MM.1S (cell line): ENCODE results near the gene RNASEL.

ENCODE experiments used
- DNase-seq: peaks from one replicate; pipeline ENCODE4 v3.0.0-alpha.2; 2015
- H2AFZ ChIP-seq: fragments of 300-600 bp; sonication (generic); 2 replicates; pipeline ENCODE4 v1.6.0; 2016; ENCODE audit warnings: antibody characterized with exemption, low read length
- H3F3A ChIP-seq: fragments of 300-600 bp; sonication (generic); 2 replicates; pipeline ENCODE4 v1.6.1; 2016; ENCODE audit warnings: mild to moderate bottlenecking, antibody characterized with exemption, low read length, moderate library complexity, mixed read lengths; ENCODE audit not compliant: insufficient read depth
- H3K27ac ChIP-seq: fragments of 300-600 bp; sonication (generic); 2 replicates; pipeline ENCODE4 v1.5.1; 2016; ENCODE audit warnings: mild to moderate bottlenecking, low read length
- H3K27me3 ChIP-seq: fragments of 300-600 bp; sonication (generic); replicated peaks from 2 replicates; pipeline ENCODE4 v1.6.0; 2016; ENCODE audit warnings: low read length; ENCODE audit not compliant: insufficient read depth
- H3K36me3 ChIP-seq: fragments of 300-600 bp; sonication (generic); replicated peaks from 2 replicates; pipeline ENCODE4 v1.6.1; 2016; ENCODE audit warnings: mild to moderate bottlenecking, low read length, mixed read lengths; ENCODE audit not compliant: insufficient read depth
- H3K4me1 ChIP-seq: fragments of 300-600 bp; sonication (generic); 2 replicates; pipeline ENCODE4 v1.6.1; 2016; ENCODE audit warnings: low read length, mixed read lengths
- H3K4me2 ChIP-seq: fragments of 300-600 bp; sonication (generic); 2 replicates; pipeline ENCODE4 v1.6.0; 2016; ENCODE audit warnings: low read depth, low read length
- H3K4me3 ChIP-seq: fragments of 300-600 bp; sonication (generic); 2 replicates; pipeline ENCODE4 v1.5.1; 2016; ENCODE audit warnings: low read length, mixed read lengths
- H3K79me2 ChIP-seq: fragments of 300-600 bp; sonication (generic); 2 replicates; pipeline ENCODE4 v1.6.1; 2016; ENCODE audit warnings: mixed run types, low read length, mixed read lengths
- H3K9ac ChIP-seq: fragments of 300-600 bp; sonication (generic); 2 replicates; pipeline ENCODE4 v1.6.1; 2016; ENCODE audit warnings: low read length, mixed read lengths
- H3K9me2 ChIP-seq: fragments of 300-600 bp; sonication (generic); replicated peaks from 2 replicates; pipeline ENCODE4 v1.6.1; 2016; ENCODE audit warnings: mild to moderate bottlenecking, low read length, mixed read lengths; ENCODE audit not compliant: insufficient read depth
- H3K9me3 ChIP-seq: fragments of 300-600 bp; sonication (generic); replicated peaks from 2 replicates; pipeline ENCODE4 v1.6.1; 2016; ENCODE audit warnings: mild to moderate bottlenecking, low read length, mixed read lengths; ENCODE audit not compliant: insufficient read depth
- H4K20me1 ChIP-seq: fragments of 300-600 bp; sonication (generic); 2 replicates; pipeline ENCODE4 v1.6.1; 2016; ENCODE audit warnings: mild to moderate bottlenecking, low read length, moderate library complexity, mixed read lengths; ENCODE audit not compliant: insufficient read depth
- CTCF ChIP-seq: fragments of 300-600 bp; sonication (generic); IDR thresholded peaks from 2 replicates; pipeline ENCODE4 v1.5.1; 2016; ENCODE audit warnings: antibody characterized with exemption, low read length, mixed read lengths
- EZH2 ChIP-seq: fragments of 300-600 bp; sonication (generic); optimal IDR thresholded peaks from 2 replicates; pipeline ENCODE3; 2017; ENCODE audit warnings: low read depth, mild to moderate bottlenecking, antibody characterized with exemption, low read length, mixed read lengths
- EZH2phosphoT487 ChIP-seq: fragments of 300-600 bp; sonication (generic); IDR thresholded peaks from 2 replicates; pipeline ENCODE4 v1.6.1; 2018; ENCODE audit warnings: antibody characterized with exemption, low read length

RNASEL gene

GRCh38 chr1:182575540-182576149 lies 13.4 kb downstream of the RNASEL start:
- Histone ChIP-seq H3K27me3 (no peaks in the 10 kb centered on the region), H3F3A (no peaks in the 10 kb centered on the region), H3K9me2 (no peaks in the 10 kb centered on the region), H3K9ac (no peak overlapping the region), H2AFZ (no peak overlapping the region), H3K4me1 (no peaks in the 10 kb centered on the region), H4K20me1 (no peaks in the 10 kb centered on the region), H3K4me3 (no peak overlapping the region), H3K27ac (no peak overlapping the region), H3K4me2 (no peak overlapping the region), H3K36me3 (0 out of 2 replicates have a peak, but pooled peaks cover 3% of the 10 kb centered on the region), H3K9me3 (no peaks in the 10 kb centered on the region), H3K79me2 (no peaks in the 10 kb centered on the region)
- no peak for DNase-seq
- no peak for TF ChIP-seq CTCF
- no peak for TF ChIP-seq EZH2phosphoT487
- TF ChIP-seq EZH2: no peak

- H3K79me2 ChIP-seq: no peaks in the 10 kb centered on the region
- H2AFZ ChIP-seq: no peak overlapping the region
- H3K4me2 ChIP-seq: no peak overlapping the region
- no peaks in the 10 kb centered on the region for H3F3A ChIP-seq
- H4K20me1 ChIP-seq: no peaks in the 10 kb centered on the region
- no peak overlapping the region for H3K27ac ChIP-seq
- H3K9ac ChIP-seq: no peak overlapping the region
- no peak overlapping the region for H3K4me3 ChIP-seq
- TF ChIP-seq EZH2: no peak
- no peak for TF ChIP-seq CTCF
- no peak for TF ChIP-seq EZH2phosphoT487
- no peaks in the 10 kb centered on the region for H3K9me3 ChIP-seq
- no peak for DNase-seq
- no peaks in the 10 kb centered on the region for H3K4me1 ChIP-seq
- no peaks in the 10 kb centered on the region for H3K36me3 ChIP-seq
- H3K9me2 ChIP-seq: no peaks in the 10 kb centered on the region
- no peaks in the 10 kb centered on the region for H3K27me3 ChIP-seq
Observed at GRCh38 chr1:182574156-182574555, 14.9 kb downstream of the RNASEL start.

- Histone ChIP-seq H3K27me3 (no peaks in the 10 kb centered on the region), H3K27ac (no peak overlapping the region), H3K4me2 (no peak overlapping the region), H3F3A (no peaks in the 10 kb centered on the region), H3K4me1 (no peaks in the 10 kb centered on the region), H2AFZ (no peak overlapping the region), H3K9me2 (no peaks in the 10 kb centered on the region), H4K20me1 (no peaks in the 10 kb centered on the region), H3K36me3 (no peaks in the 10 kb centered on the region), H3K4me3 (no peak overlapping the region), H3K9ac (no peak overlapping the region), H3K79me2 (no peaks in the 10 kb centered on the region), H3K9me3 (no peaks in the 10 kb centered on the region)
- TF ChIP-seq EZH2: no peak
- no peak for TF ChIP-seq EZH2phosphoT487
- no peak for TF ChIP-seq CTCF
- no peak for DNase-seq
Observed at GRCh38 chr1:182570611-182570970, 18.5 kb downstream of the RNASEL start.
